SK-N-MC (cell line): Measurements from ENCODE around the gene TBC1D14.

Source experiments
- EZH2 ChIP-seq: fragments of 200-600 bp; sonication (generic); IDR thresholded peaks from one replicate; pipeline ENCODE4 v1.6.1; 2017; ENCODE audit warnings: antibody characterized with exemption
- POLR2AphosphoS5 ChIP-seq: IDR thresholded peaks from 2 replicates; pipeline ENCODE4 v1.6.1; 2012; ENCODE audit warnings: mild to moderate bottlenecking, low read depth, low read length, borderline replicate concordance

GRCh38 chr4:6916069-6916586, 6.5 kb downstream of the TBC1D14 start:
- TF ChIP-seq EZH2 = no peak
- TF ChIP-seq POLR2AphosphoS5 = no peak
